HCEC 1CT (cell line): ENCODE data around the gene MRPL24.

Experiments used
- DNase-seq: peaks from one replicate; pipeline ENCODE4 v3.0.0-alpha.2; 2017

MRPL24 gene

DNA sequence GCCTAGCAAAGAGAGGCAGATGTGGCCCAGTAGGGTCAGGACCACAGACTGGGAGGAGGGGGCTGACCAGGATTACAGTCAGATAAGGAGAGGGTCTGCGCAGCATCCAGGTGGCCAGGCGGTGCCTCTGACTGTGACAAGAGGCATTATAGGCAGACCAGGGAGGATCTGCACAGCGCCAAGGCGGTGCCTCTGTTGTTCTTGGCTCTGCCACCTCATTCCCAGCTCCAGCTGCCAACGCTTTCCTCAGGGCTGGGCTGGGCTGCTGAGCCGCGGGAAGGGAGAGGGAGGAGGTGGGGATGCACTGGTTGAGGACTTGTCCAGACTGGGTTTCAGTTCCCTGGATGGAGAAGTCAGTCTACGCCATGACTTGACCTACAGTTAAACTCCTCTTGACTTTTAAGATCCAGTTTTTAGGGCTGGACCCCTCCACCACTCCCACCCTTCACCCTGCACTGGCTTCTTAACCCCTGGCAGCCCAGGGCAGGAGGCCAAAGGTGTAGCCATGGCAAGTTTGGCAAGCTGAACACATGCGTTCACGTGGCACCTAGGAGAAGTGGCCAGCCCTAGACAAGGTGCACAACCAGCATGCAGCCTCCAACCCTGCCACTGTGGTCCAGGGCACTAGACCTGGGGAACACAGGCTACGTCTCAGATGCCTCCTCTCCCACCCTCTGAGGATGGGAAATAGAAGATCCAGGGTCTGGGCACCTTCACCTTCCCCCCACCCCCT is 31.0 kb downstream of the MRPL24 start:
- DNase-seq, result peak; percentile 29

DNA sequence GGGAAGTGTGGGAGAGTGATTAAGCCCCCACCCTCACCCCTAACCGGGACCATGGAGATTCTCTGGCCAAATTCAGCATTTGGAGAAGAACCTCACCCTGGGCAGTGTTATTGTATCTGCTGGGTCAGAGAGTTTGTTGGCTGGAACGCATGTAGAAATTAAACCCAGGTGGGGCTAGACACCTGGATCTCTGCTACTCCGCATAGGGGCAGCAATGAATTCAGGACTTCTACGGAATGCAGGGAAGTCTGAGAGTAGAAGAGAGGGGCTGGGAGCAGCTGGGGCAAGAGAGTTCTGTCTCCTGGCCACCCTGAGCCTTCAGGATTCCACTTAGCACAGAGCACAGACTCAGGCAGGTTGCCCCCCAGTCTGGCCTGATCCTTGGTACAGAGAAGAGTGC is 31.9 kb downstream of the MRPL24 start:
- DNase-seq, result no peak

DNA sequence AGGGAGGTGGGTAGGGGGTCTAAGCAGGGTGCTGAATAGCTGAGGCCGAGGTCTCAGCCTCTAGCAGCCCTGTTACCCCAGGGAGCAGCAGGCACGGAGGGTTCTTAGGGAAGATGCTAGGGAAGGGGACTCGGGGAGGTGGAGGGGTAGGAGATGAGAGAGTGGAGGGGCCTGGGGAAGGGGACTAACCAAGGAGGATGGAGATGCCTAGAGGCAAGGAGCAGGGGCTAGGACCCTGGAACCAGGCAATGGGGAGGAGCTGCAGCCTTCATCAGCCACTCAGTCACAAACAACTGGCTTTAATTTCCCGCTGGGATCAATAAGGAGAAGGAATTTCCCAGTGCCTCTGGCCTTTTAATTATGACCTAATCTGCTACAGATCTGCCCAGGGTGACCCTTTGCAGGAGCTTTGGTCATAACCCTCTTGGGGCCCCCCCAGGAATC is 32.6 kb downstream of the MRPL24 start:
- DNase-seq, result no peak

DNA sequence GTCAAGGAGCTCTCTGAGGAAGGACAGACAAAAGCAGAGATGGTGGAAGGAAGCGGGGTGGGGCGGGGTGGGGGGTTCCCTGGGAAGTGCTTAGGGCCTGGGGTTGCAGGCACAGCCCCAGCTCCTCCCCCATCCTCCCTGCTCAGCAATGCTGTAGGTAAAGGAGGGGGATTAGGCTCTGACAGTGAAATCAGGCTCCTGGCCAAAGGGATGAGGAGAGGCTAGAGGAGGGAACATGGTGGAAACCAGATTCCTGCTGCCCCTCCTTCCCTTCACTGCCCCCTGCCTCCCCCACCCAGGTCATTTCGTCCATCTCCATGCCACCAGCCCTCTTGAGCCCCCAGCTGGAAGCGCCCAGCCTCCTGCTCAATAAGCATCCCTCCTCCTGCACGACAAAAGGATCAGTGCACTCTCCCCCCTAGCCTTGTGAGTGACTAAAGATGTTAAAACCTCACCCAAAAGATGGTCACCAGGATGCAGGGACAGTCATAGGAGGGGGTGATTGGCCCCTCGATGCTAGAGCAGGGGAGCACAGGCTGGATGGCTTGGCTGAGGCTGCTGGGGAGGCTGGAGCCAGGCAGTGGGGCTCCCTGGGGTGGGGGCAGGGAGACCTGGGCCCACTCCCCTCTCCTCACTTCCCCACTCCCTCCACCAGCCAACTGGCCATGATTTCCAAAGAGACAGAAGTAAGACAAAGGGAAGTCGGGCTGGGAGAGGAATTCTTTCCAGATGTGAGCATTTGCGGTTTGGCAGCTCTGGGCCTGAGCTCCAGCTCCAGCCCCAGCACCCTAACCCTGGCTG is 33.3 kb downstream of the MRPL24 start:
- peak; percentile 58 for DNase-seq

DNA sequence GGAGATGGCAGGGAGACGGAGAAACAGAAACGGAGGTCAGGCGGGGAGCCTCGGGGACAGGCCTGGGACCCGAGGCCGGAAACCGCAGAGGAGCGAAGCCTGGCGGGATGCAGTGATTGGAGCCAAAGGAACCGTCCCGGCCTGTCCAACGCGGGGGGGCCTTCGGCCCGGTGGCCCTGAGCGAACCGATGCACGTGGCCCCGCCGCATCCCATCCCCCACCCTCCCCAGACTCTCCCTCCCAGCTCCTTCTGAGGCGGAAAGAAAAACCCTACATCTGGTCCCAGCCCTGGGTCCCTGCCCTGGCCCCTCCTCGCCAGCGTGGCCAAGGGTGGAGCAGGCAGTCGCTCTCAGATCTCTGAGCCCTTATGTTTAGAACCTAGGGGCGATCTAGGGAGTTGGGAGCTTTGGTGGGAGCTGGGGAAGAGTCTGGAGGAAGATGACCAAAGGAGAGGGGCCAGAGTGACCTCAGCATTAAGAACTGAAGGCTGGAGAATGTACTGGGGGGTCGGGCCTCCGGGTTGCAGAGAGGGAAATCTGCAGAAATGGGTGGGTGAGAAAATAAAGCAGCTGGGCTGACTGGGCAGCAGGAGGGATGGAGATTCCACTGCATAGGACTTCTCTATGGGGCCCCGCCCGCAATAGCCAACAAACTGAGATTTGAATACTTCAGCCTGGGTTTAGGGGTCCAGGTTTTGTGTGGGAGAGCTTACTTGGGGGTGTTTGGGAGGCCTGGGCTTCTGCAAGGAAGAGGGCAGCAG is 34.1 kb downstream of the MRPL24 start:
- peak; percentile 65 for DNase-seq

DNA sequence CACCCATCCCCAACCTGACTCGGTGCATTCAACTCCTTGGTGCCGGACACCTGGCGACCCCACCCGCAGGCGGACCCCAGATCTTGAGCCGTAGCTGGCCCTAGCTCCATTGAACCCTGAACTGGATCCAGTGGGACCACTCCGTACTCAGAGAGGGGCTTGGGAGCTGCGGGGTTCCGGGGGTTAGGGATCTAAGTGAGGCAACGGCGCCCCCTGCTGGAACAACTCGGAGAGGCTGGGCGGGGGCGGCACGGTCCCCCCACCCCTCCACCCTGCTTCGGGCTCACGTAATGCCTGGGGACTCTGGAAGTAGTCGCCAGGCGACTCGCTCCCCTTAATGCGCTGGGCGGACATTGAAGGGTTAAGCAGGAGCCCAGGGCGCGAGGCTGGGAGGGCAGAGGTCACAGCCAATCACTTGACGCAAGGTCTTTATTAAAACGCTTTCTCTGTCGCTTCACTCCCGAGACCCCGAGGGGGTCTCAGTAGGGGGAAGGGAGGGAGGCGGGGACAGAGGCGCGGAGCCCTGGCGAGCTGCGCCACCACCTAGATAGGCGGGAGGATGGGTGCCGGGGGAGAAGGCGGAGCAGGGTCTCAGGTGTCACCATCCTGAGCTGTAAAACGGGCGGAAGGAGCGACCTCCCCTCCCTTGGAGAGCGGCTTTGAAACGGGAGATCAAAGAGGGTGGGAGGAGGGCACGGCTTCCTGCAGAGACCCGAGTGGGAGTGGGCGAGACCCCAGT is 34.8 kb downstream of the MRPL24 start:
- DNase-seq, result peak; percentile 48

DNA sequence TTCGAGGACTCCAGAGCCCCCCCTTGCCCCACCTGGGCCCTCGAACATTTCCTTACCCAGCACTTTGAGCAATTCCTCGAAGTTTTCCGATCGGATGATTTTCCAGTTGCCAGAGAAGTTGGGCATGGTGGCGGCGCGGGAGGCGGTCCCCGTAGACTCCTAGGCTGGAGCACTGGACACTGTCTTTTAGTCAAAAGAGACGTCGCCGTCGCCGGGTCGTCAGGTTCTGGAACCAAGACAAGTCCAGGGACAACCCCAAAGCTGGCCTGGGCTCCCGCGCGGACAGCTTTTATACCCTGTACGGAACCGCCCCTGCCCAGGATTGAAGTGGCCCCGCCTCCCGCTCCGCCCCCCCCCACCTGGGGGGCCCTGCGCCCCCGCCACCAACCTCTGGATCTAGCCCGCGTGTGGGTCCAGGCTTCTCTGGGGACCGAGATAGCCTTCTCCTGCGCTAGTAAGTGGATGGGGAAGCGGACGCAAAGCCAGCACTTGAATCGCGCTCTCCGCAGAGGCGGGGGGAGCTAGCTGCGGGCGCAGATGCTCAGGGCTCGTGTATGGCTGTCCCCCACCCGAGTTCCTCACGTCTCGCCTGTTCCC is 35.5 kb downstream of the MRPL24 start, which contains the start of gene CRABP2:
TSS of gene CRABP2 (minus strand) at position 263 of the 597 bp plus-strand sequence. CDS start at position 126, 137 bp downstream.
- peak; percentile 38 for DNase-seq

DNA sequence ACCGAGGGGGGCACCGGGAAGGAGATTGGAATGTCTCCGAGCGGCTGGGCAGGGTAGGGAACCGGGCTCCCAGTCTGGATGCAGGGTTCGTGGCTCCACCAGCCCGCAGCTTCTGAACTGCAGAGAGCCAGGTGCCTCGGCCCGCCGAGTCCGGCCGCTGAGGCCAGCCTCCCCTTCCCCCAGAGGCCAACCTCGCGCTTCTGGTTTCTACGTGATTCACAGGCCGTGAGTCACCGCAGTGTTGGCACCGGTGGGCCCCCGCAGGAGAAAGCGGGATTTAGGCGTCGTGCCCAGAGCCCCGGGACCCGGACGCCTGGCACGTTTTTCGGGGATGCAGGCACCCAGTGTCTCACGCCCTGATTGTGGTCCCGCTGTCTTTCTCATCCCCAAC is 36.0 kb downstream of the MRPL24 start:
- peak; percentile 65 for DNase-seq

DNA sequence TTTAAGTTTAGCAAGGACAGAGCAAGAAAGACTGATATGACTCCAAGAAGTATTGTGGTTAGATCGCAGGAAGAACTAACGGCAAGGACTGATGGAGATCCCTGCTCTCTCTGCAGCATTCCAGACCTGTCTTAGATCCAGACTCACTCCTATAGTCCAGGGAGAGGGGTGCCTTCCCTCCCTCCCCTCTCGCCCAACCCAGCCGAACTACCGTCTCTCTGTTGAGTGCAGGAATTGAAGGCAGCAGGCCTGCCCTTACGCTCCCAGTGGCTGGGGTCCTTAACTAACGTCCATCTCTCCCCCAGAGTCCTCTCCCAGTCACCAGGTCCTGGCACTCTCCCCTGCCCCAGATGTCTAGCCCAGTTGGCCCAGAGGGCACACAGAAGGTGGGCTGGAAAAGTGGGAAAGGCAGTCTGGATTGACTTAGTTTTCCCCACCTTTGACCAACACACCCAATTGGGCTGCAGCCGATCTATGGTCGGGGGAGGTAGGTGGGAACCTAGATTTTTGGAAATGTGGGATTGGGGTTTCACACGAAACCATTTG is 36.6 kb downstream of the MRPL24 start:
- DNase-seq, result no peak

DNA sequence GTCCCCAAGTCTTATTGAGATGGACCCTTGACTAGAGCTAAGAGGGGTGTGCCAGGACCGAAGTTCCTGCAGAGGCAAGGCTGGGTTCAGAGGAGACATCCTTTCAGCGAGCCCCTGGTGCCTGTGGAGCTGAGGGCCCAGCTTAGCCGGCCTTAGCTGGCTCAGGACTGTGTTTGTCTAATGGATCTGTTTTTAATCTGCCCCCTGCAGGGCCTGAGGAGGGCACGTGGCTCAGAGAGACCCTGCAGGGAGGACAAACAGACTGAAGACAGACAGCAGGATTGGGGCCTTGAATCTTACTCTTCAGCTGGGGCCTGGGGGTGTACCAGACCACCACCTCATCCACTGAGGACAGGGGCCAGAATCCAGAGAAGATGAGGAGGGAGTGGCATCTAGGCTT is 37.1 kb downstream of the MRPL24 start:
- no peak for DNase-seq

DNA sequence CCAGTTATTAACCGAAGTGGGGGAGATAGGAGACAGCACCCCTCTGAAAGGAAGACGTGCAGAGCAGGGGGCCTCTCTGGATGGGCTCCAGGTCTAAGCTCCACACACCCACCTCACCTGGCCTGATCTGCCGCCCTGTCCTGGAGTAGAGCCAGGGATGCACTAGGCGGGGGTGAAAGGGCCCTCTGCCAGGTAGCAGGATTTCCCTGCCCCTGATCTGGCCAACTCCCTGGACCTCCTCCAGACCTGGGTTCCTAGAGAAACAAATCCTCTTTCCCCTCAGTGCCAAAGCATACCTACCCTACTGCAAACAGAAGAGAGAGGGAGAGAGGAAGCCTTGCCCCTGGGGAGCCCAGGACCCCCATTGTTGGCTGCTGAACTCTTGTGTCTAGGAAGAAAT is 37.6 kb downstream of the MRPL24 start:
- DNase-seq, result no peak

DNA sequence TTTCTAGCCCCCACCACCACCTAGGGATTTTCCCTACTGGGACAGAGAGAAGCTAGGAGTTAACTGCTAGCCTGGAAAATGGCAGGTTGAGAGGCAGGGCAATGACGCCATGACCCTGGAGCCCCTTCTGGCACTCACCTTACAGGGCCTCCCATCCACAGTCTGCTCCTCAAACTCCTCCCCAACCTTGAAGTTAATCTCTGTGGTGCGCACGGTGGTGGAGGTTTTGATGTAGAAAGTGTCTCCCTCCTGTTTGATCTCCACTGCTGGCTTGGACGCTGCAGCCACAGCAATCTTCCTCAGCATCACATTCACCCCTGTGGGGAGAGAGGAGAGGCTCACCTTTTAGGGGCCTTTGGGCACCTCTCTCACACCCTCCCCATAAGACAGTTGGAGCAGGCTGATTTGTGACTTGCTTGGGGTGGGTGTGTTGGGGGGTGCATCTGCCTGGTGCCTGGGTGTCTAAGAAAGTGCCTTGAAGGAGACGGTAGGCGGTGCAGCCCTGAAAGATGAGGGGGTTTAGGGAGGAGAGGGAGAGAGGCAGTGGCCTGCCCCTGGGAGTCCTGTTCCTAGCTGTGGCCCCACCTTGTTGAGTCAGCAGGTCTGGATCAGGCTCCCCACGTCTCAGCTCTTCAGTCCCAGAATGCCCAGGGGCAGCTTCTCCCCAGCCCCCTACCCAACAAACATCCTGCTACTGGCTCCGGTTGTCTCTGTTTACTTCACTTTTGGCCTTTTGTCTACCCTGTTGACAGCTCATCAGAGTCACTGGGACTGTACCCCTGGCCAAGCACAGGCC is 40.0 kb downstream of the MRPL24 start:
- DNase-seq, result no peak

DNA sequence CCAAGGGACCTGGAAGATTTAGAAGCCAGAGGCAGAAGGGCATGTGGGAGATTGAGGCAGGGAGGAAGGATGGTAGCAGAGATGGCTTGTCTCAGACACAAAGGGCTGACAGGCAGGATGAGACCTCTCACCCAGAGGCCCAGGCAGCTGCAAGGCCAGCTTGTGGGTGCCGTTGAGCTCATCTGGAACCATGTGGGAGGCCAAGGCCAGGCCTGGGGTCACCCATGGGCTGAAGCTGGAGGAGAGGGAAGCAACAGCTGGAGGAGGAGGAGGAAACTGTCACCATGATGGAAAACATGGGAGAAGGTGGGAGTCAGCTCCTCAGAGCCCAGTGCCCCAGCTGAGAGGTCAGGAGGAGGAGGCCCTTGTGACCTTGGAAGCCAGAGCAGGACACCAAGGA is 41.9 kb downstream of the MRPL24 start:
- DNase-seq, result no peak

DNA sequence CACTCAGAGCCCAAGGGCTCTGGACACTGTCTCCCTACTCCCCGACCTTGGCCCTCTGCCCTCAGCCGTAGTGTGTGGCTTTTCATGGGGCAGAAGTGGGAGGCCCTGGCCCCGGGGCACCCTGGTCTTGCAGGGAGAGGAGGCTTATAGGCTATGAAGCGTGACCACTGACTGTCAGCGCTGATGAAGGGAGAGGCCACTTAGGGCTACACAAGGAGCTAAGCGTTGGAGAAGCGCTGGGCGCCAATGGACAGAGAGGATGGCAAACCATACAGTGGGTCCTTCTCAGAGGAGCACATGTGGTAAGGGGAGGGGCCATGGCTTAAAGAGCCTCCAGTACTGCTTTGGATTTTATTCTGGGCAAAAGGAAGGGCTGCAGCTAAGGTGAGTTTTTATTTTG is 43.4 kb downstream of the MRPL24 start:
- no peak for DNase-seq

DNA sequence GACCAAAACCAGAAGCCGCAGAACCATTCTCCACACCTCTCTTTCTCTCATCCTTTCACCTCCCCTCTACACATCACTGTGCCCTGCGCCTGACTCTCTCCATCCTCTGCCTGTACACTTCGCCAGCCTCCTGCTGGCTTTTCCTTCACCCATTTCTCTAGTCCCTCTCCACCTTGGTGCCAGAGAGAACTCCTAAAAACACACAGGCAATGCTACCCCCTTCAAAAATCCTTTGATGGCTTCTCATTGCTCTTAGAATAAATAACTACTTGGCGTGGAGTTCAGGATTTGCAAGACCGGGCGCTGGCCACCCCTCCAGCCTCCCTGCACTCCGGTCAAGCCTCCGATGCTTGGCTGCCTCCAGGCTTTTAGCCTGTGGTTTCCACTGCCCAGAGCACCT is 44.1 kb downstream of the MRPL24 start:
- no peak for DNase-seq

DNA sequence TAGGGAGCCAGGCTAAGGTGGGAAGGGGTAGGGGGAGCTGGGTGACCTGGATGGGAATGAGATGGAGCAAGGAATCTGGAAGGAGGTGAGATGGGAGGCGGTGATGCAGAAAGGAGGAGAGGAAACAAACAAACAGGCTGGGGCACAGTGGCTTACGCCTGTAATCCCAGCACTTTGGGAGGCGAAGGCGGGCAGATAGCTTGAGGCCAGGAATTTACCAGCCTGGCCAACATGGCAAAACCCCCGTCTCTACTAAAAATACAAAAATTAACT is 46.3 kb downstream of the MRPL24 start:
- DNase-seq, result no peak

DNA sequence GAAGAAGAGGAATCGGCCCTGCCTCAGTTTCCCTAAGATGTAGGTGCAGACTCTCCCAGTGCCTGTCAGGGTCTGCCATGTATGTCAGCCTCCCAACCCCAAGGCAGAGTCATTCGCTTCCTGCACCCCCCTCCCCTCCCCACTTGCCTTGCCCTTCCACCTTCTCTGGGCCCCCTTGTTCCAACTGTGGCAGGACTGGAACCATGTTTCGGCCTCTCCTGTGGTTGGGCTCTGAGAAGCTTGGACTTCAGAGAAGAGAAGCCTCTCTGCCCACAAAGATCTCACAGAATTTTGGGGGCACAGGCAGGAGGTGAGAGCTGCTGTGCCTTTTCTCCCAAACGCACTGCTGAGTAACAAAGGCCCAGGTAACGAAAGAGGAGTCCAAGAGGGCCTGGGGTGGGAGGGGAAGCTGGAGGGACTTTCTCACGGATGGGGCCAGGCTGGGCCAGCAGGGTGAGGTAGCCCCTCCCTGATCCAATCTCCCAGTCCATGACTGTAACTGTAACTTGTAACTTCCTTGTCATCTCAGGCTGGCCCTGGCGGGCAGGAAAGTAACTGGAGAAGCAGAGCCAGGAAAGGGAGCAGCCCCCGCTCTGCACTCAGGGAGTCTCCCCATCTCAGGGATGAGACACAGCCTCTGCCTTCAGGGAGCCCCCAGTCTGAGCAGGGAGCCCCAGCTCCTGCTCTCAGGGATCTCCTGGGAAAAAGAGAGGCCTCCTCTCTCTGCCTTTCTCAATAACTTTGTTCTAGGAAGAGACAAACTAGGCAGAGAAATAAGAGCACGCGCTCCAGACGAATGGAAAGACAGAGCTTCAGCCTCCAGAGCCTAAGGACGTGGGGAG is 46.8 kb downstream of the MRPL24 start:
- no peak for DNase-seq

DNA sequence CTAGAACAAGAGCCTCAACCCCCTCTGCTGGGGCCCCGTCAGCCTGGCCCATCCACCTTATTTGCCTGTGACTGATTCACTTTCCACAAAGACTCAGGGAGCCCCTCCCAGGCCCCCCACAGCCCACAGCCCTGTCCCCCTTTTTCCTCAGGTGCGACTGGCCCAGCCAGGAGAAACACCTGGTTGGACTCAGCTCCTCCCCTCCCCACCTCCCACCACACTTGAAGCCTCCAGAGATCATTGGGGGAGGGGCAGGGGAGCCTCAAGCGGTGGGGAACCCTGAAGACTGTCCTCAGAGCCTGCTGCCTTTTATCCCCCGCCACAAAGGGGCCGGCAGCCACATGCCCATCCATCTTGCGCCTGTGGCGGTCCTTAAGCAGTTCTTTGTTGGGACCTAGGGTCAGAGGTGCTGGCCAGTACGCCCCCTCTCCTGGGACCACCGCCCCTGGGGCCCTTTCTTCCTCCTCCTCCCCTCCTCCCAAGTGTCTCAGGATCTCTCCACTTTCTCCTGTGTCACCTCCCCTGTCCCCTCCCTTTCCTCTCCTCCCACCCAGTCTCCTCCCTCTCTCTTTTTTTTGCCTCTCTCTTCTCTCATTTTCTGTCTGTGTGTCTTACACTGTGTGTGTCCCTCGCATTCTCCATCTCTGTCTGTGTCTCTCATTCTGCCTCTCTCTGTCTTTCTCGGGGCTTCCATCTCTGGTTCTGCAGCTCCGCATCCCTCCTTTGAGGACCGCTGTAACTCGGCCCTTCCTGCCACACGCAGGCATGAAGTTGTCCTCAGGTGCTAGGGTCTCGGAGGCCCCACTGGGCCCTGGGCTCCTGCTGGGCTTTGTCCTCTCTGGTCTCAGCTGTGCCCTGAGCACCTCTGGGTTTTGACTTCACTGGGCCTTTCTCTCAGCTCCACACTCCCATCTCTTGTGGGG is 47.7 kb downstream of the MRPL24 start:
- no peak for DNase-seq

DNA sequence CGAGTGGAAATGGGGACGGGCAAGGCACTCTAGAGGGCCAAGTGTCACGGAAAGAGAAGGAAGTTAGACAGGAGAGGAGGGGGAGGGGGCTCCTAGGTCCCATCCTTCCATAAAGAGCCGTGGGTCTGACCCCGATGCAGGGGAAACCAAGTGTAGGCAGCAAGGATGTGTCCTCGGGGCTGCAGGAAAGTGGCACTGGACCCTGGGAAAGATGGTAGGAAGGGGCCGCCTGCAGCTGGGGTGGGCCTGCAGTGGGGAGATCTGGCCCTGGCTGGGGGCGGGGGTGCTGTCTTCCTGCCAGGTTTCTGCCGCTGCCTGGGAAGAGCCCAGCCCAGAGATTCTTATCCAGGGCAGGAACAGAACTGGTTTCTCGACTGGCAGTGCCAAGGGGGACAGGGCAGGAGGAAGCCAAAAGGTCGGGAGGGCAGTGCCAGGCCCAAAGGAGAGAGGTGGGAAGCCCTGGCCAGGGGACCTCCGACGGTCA is 48.4 kb downstream of the MRPL24 start:
- no peak for DNase-seq
